BJ (cell line): ENCODE measurements around the gene PGLYRP3. TPM values are rescaled to one million over a fixed set of nuclear protein-coding genes. Genes with fewer than 3 reads are reported as not detected.

ENCODE experiments used
- CTCF ChIA-PET: fragments of 350-600 bp; formaldehyde crosslinking; extraction: SDS; loops from one replicate; lab custom pipeline; 2021; ENCODE audit warnings: antibody characterized with exemption, inconsistent platforms; lab: Yijun Ruan, JAX
- POLR2A ChIA-PET: fragments of 300-600 bp; sonication (Branson Sonifier 250); formaldehyde crosslinking; extraction: SDS; loops from one replicate; lab custom pipeline; 2021; ENCODE audit warnings: antibody characterized with exemption; lab: Charles Lee
- DNase-seq: peaks from one replicate; pipeline ENCODE4 v3.0.0-alpha.2; 2011; ENCODE audit warnings: low read depth
- H3K27me3 ChIP-seq: 2 replicates; pipeline ENCODE4 v1.6.0; 2011; ENCODE audit warnings: low read length; ENCODE audit not compliant: control insufficient read depth, insufficient read depth
- H3K36me3 ChIP-seq: 2 replicates; pipeline ENCODE4 v1.5.1; 2011; ENCODE audit warnings: low read length; ENCODE audit not compliant: control insufficient read depth, insufficient read depth
- H3K4me3 ChIP-seq: 2 replicates; pipeline ENCODE4 v1.5.1; 2011; ENCODE audit warnings: low read depth, mild to moderate bottlenecking, control low read depth, low read length
- polyA plus RNA-seq: library from polyadenylated mRNA; depleted of rRNA; stranded (reverse); fragments of >200 nt; gene quantifications from 2 replicates; pipeline ENCODE4 v1.2.3, GENCODE V29; 2011
- TF ChIP-seq, protein P1 (sequence below): IDR thresholded peaks from 2 replicates; pipeline ENCODE4 v1.5.1; 2011; ENCODE audit warnings: low read depth, mild to moderate bottlenecking, control low read depth, inconsistent platforms, low read length, moderate library complexity; ENCODE audit not compliant: insufficient read depth

Gene PGLYRP3
- polyA plus RNA-seq, 1 experiment, result not detected

DNA sequence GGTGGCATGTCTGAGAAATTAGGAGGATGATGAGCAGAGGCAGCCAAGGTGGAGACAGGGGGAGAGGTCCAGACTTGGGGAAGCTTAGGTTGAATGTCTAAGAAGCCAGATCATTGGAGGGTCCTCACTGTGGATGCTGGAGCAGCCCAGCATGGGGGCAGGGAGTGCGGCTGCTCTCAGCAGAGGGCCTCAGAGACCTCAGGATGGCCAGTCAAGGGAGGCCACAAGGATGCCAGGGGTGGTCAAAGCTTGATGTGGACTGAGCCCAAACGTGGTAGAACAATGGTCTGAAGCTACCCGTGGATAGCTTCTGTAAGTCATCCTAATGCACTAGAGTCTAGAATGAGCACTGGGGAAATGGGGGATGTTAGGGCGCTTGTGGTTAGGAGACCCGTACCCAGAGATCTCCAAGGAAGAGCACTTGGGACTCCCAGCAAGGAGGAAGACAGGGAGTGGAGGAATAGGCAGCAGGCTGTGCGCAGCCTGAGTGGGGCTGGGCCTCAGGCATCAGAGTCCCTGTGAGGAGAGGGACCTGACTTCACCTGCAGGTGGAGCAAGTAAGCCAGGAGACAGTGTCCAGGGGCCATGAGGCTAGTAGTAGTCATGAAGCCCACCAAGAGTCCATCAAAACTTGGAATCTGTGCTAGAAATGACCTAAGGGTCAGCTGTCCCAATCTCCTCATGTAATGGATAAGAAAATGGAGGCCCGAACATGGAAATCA, 40.6 kb upstream of the PGLYRP3 start:
- no peak for DNase-seq
- POLR2A ChIA-PET, result no interaction called here

DNA sequence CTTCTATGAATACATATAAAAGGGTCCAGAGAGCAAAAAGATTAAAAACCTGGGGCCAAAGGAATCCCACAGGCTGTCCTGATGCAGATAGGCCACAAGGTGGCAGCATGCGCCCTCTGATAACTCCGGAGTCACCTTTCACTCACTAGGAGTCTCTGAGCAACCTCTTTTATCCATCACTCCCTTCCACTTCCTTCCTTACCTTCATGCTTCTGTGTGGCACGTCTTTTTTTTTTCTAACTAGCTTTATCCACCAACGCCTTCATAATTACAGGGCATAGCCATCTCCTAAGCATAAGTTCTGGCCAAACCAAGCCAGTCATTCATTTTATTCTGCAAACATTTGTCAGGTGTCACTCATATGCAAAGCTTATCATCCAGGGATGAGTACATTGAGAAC, 39.8 kb upstream of the PGLYRP3 start:
- ChIA-PET POLR2A (no interaction called here), CTCF (interaction anchor here (0.7 to 17.9 kb wide), 28 partner anchors 9 to 594 kb away, joined by 3 to 404 read pairs (median 4); partner anchors contain the start of gene DENND4B)
- Histone ChIP-seq H3K4me3 (no peak overlapping the region), H3K36me3 (no peaks in the 10 kb centered on the region), H3K27me3 (peaks cover 6% of the 10 kb centered on the region; the same call in 1 of the 2 replicates)
- DNase-seq, result no peak
- TF ChIP-seq, protein P1, sequence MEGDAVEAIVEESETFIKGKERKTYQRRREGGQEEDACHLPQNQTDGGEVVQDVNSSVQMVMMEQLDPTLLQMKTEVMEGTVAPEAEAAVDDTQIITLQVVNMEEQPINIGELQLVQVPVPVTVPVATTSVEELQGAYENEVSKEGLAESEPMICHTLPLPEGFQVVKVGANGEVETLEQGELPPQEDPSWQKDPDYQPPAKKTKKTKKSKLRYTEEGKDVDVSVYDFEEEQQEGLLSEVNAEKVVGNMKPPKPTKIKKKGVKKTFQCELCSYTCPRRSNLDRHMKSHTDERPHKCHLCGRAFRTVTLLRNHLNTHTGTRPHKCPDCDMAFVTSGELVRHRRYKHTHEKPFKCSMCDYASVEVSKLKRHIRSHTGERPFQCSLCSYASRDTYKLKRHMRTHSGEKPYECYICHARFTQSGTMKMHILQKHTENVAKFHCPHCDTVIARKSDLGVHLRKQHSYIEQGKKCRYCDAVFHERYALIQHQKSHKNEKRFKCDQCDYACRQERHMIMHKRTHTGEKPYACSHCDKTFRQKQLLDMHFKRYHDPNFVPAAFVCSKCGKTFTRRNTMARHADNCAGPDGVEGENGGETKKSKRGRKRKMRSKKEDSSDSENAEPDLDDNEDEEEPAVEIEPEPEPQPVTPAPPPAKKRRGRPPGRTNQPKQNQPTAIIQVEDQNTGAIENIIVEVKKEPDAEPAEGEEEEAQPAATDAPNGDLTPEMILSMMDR, result peak; percentile 80

More for the DNA sequence above, 40.6 kb upstream of the PGLYRP3 start:
- TF ChIP-seq, protein P1, result peak; percentile 43
- CTCF ChIA-PET, result interaction anchor here (0.7 to 17.9 kb wide), 23 partner anchors 9 to 395 kb away, joined by 3 to 404 read pairs (median 4); no protein-coding TSS in a partner anchor
- no peaks in the 10 kb centered on the region for H3K36me3 ChIP-seq
- H3K27me3 ChIP-seq, result peaks cover 6% of the 10 kb centered on the region; the same call in 1 of the 2 replicates
- no peak overlapping the region for H3K4me3 ChIP-seq

DNA sequence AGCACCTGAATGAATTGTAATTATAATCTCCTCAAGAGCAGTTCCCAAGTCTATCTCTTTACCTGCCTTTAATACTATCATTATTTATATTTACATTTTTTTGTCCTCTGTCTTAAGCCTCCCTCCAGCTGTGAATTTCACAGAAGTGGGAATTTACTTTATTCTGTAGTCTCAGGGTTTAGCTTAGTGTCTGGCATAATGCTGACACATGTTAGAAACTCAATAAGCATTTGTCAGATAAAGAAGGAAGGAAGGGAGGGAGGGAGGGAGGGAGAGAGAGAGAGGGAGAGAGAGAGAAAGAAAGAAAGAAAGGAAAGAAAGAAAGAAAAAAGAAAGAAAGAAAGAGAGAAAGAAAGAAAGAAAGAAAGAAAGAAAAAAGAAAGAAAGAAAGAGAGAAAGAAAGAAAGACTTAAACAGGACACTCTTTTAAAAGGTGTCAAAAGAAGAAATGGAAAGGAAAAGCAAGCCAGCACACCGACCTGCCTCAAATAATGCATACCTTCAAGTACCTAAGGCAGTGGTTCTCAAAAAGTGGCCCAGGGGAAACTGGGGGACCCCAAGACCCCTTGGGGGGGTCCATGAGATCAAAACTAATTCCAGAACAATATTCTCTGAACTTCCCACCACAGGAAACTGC, 37.7 kb upstream of the PGLYRP3 start:
- ChIA-PET CTCF (interaction anchor here (17.9 kb wide), 1 partner anchor 145 kb away, joined by 404 read pairs; no protein-coding TSS in a partner anchor), POLR2A (no interaction called here)
- TF ChIP-seq, protein P1, result no peak
- no peak overlapping the region for H3K4me3 ChIP-seq
- H3K27me3 ChIP-seq, result peaks cover 6% of the 10 kb centered on the region; the same call in 1 of the 2 replicates
- no peaks in the 10 kb centered on the region for H3K36me3 ChIP-seq
- DNase-seq, result no peak

DNA sequence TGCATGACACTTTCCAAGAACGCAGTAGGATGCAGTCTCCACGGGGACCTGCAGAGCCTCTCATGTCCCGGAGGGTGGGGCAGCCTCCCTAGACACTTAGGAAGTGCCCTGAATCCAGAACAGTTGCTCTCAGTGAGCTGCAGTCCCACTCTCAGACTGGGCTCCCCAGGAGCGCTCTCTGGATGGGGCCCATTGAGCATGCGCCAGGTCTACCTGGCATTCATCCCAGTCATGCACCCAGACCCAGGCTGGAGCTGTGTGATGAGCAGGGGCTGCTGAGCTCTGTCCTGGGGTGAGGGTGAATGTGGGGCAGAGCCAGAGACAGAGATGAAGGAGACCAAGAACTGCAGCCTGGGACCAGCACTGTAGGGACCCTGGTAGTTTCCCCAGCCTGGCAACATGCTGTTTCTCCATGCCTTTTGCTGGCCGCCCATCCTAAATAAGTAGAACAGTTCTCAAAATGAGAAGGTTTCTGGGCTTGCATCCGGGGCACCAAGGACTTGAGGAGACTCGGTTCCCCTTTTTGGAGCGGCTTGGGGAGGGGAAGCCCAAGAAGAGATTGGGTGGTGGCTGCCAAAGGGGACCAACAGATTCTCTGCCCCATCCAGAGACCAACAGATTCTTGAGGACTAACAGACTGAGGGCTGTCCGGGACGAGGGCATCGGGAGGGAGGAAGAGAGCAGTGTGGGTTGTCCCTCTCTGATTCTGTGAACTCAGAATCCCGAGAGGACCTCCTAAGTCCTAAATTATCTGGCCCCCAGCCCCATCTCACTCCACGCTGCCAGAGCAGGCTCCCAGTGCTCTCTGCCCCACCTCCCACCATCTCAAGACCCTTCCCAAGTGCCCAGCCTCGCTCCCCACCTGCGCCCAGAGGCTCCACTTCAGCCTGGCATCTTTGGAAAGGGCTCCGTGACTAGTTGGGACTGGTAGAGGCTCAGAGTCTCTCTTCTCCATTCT, 36.9 kb upstream of the PGLYRP3 start:
- ChIA-PET CTCF (interaction anchor here (0.9 to 17.9 kb wide), 3 partner anchors 12 to 223 kb away, joined by 3 to 404 read pairs (median 4); no protein-coding TSS in a partner anchor), POLR2A (no interaction called here)
- no peaks in the 10 kb centered on the region for H3K36me3 ChIP-seq
- peaks cover 6% of the 10 kb centered on the region; the same call in 1 of the 2 replicates for H3K27me3 ChIP-seq
- no peak for DNase-seq
- TF ChIP-seq, protein P1, result no peak
- H3K4me3 ChIP-seq, result no peak overlapping the region
